Activated naive CD8-positive, alpha-beta T cell (primary cell): ENCODE data around the gene TMEM11.
A peak's percentile ranks its signal among the peaks of the same experiment; 100 is the strongest.
"Not testable (repeated sequence)": the region's sequence is repeated elsewhere in the genome, so short reads cannot be mapped to it uniquely, and the experiment has no call there.

Experiments used
- H3K27ac Mint-ChIP-seq: one replicate; pipeline ENCODE4 v1.8.0; 2021; ENCODE audit warnings: mixed read lengths
- H3K27me3 Mint-ChIP-seq: one replicate; pipeline ENCODE4 v1.8.0; 2021; ENCODE audit warnings: mixed read lengths
- H3K36me3 Mint-ChIP-seq: one replicate; pipeline ENCODE4 v1.8.0; 2021; ENCODE audit warnings: mixed read lengths
- H3K4me1 Mint-ChIP-seq: one replicate; pipeline ENCODE4 v1.8.0; 2021; ENCODE audit warnings: low read depth, mixed read lengths
- H3K4me3 Mint-ChIP-seq: one replicate; pipeline ENCODE4 v1.8.0; 2021; ENCODE audit warnings: mild to moderate bottlenecking, mixed read lengths
- H3K9me3 Mint-ChIP-seq: one replicate; pipeline ENCODE4 v1.8.0; 2021; ENCODE audit warnings: low read depth, mixed read lengths

Gene TMEM11

GRCh38 chr17:21228845-21229244 lies 14.9 kb upstream of the TMEM11 start:
- Mint-ChIP-seq H3K4me1 (no peaks in the 10 kb centered on the region), H3K36me3 (peaks cover 8% of the 10 kb centered on the region), H3K27ac (no peak overlapping the region), H3K4me3 (no peak overlapping the region), H3K27me3 (no peaks in the 10 kb centered on the region), H3K9me3 (peaks cover 8% of the 10 kb centered on the region)

- Mint-ChIP-seq H3K4me3 (no peak overlapping the region), H3K4me1 (no peaks in the 10 kb centered on the region)
These were observed 14.2 kb upstream of the TMEM11 start for GRCh38 chr17:21228111-21228510.

GRCh38 chr17:21227277-21227676 lies 13.3 kb upstream of the TMEM11 start:
- not testable (repeated sequence) for H3K4me3 Mint-ChIP-seq, H3K27me3 Mint-ChIP-seq, H3K36me3 Mint-ChIP-seq, H3K9me3 Mint-ChIP-seq, H3K4me1 Mint-ChIP-seq, H3K27ac Mint-ChIP-seq

More at GRCh38 chr17:21228111-21228510, 14.2 kb upstream of the TMEM11 start:
- Mint-ChIP-seq H3K36me3 (peaks cover 8% of the 10 kb centered on the region), H3K27me3 (no peaks in the 10 kb centered on the region), H3K27ac (no peak overlapping the region), H3K9me3 (peaks cover 8% of the 10 kb centered on the region)

GRCh38 chr17:21223086-21223485 lies 9.1 kb upstream of the TMEM11 start:
- Mint-ChIP-seq H3K4me1 (peaks cover 3% of the 10 kb centered on the region), H3K36me3 (peaks cover 8% of the 10 kb centered on the region), H3K4me3 (no peak overlapping the region), H3K27ac (no peak overlapping the region), H3K9me3 (no peaks in the 10 kb centered on the region), H3K27me3 (no peaks in the 10 kb centered on the region)

GRCh38 chr17:21218831-21219380 lies 4.9 kb upstream of the TMEM11 start:
- peaks cover 29% of the 10 kb centered on the region for H3K4me1 Mint-ChIP-seq
- peaks cover 13% of the 10 kb centered on the region for H3K36me3 Mint-ChIP-seq

GRCh38 chr17:21218101-21218500 lies 4.1 kb upstream of the TMEM11 start:
- Mint-ChIP-seq H3K4me1 (peaks cover 29% of the 10 kb centered on the region), H3K9me3 (no peaks in the 10 kb centered on the region), H3K27ac (peak overlapping the region; percentile 25), H3K27me3 (no peaks in the 10 kb centered on the region), H3K4me3 (no peak overlapping the region), H3K36me3 (peaks cover 13% of the 10 kb centered on the region)

More at GRCh38 chr17:21218831-21219380, 4.9 kb upstream of the TMEM11 start:
- H3K4me3 Mint-ChIP-seq, result no peak overlapping the region
- no peaks in the 10 kb centered on the region for H3K27me3 Mint-ChIP-seq
- no peaks in the 10 kb centered on the region for H3K9me3 Mint-ChIP-seq
- H3K27ac Mint-ChIP-seq, result no peak overlapping the region

GRCh38 chr17:21217346-21217745 lies 3.4 kb upstream of the TMEM11 start:
- H3K27me3 Mint-ChIP-seq, result no peaks in the 10 kb centered on the region
- H3K4me3 Mint-ChIP-seq, result no peak overlapping the region
- peaks cover 35% of the 10 kb centered on the region for H3K4me1 Mint-ChIP-seq
- peaks cover 10% of the 10 kb centered on the region for H3K36me3 Mint-ChIP-seq
- no peak overlapping the region for H3K27ac Mint-ChIP-seq
- no peaks in the 10 kb centered on the region for H3K9me3 Mint-ChIP-seq

- H3K27ac Mint-ChIP-seq, result peak overlapping the region; percentile 91
- no peaks in the 10 kb centered on the region for H3K9me3 Mint-ChIP-seq
- H3K27me3 Mint-ChIP-seq, result no peaks in the 10 kb centered on the region
- peak overlapping the region; percentile 89 for H3K4me3 Mint-ChIP-seq
- peaks cover 47% of the 10 kb centered on the region for H3K4me1 Mint-ChIP-seq
- H3K36me3 Mint-ChIP-seq, result peaks cover 5% of the 10 kb centered on the region
These were observed 2.0 kb upstream of the TMEM11 start for GRCh38 chr17:21215935-21216334.

GRCh38 chr17:21214777-21215541 lies 998 bp upstream of the TMEM11 start:
- peaks cover 56% of the 10 kb centered on the region for H3K4me1 Mint-ChIP-seq
- H3K27me3 Mint-ChIP-seq, result no peaks in the 10 kb centered on the region
- H3K4me3 Mint-ChIP-seq, result peak overlapping the region; percentile 89
- H3K36me3 Mint-ChIP-seq, result peaks cover 5% of the 10 kb centered on the region
- no peaks in the 10 kb centered on the region for H3K9me3 Mint-ChIP-seq
- peak overlapping the region; percentile 91 for H3K27ac Mint-ChIP-seq

GRCh38 chr17:21213638-21214014 lies 335 bp downstream of the TMEM11 start:
- H3K27me3 Mint-ChIP-seq, result no peaks in the 10 kb centered on the region
- peak overlapping the region; percentile 96 for H3K4me3 Mint-ChIP-seq
- peaks cover 57% of the 10 kb centered on the region for H3K4me1 Mint-ChIP-seq
- peak overlapping the region; percentile 91 for H3K27ac Mint-ChIP-seq
- peaks cover 5% of the 10 kb centered on the region for H3K36me3 Mint-ChIP-seq
- no peaks in the 10 kb centered on the region for H3K9me3 Mint-ChIP-seq

- H3K36me3 Mint-ChIP-seq, result peaks cover 5% of the 10 kb centered on the region
- no peaks in the 10 kb centered on the region for H3K9me3 Mint-ChIP-seq
- H3K4me3 Mint-ChIP-seq, result peak overlapping the region; percentile 96
- H3K27me3 Mint-ChIP-seq, result no peaks in the 10 kb centered on the region
- peak overlapping the region; percentile 91 for H3K27ac Mint-ChIP-seq
- H3K4me1 Mint-ChIP-seq, result peaks cover 59% of the 10 kb centered on the region
These were observed 929 bp downstream of the TMEM11 start for GRCh38 chr17:21212826-21213637.

- Mint-ChIP-seq H3K36me3 (peaks cover 3% of the 10 kb centered on the region), H3K4me1 (peaks cover 52% of the 10 kb centered on the region)
These were observed 2.0 kb downstream of the TMEM11 start for GRCh38 chr17:21211825-21212479.

GRCh38 chr17:21210411-21211076 lies 3.4 kb downstream of the TMEM11 start:
- Mint-ChIP-seq H3K4me3 (no peak overlapping the region), H3K9me3 (no peaks in the 10 kb centered on the region), H3K27me3 (no peaks in the 10 kb centered on the region), H3K4me1 (peaks cover 49% of the 10 kb centered on the region), H3K27ac (no peak overlapping the region), H3K36me3 (peaks cover 2% of the 10 kb centered on the region)

More at GRCh38 chr17:21211825-21212479, 2.0 kb downstream of the TMEM11 start:
- peak overlapping the region; percentile 96 for H3K4me3 Mint-ChIP-seq
- H3K27ac Mint-ChIP-seq, result peak overlapping the region; percentile 34
- H3K9me3 Mint-ChIP-seq, result no peaks in the 10 kb centered on the region
- no peaks in the 10 kb centered on the region for H3K27me3 Mint-ChIP-seq

- Mint-ChIP-seq H3K9me3 (no peaks in the 10 kb centered on the region), H3K4me1 (peaks cover 51% of the 10 kb centered on the region), H3K27me3 (no peaks in the 10 kb centered on the region), H3K4me3 (no peak overlapping the region), H3K36me3 (peaks cover 2% of the 10 kb centered on the region), H3K27ac (no peak overlapping the region)
These were observed 4.3 kb downstream of the TMEM11 start for GRCh38 chr17:21209511-21210175.
